ENCODE results near the gene PGBD5.

Gene PGBD5

DNA sequence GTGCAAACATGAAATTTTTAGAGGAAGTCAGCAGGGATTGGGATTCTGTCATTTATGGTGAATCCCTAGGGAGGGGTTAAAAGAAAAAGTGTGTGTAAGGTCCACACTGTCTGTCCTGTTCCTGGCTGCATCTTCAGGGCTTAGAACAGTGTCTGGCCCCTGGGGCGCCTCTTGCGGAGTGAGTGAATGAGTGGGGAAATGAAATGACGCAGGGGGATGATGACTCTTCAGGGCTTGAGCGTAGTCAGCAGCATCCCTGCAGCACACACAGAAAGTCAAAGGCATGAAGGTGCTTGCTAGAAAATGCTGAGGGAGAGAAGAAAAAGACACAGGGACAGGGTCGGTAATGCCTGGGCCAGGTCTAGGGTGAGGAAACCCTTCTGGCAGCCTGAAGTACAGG lies 57.8 kb downstream of the PGBD5 start:
- in situ Hi-C loops (cut with HindIII; ENCODE audit: low sequenced_read_pairs): no loop called here
- no peak for DNase-seq (ENCODE audit: low read depth, low spot score)
- TF ChIP-seq, protein P1, sequence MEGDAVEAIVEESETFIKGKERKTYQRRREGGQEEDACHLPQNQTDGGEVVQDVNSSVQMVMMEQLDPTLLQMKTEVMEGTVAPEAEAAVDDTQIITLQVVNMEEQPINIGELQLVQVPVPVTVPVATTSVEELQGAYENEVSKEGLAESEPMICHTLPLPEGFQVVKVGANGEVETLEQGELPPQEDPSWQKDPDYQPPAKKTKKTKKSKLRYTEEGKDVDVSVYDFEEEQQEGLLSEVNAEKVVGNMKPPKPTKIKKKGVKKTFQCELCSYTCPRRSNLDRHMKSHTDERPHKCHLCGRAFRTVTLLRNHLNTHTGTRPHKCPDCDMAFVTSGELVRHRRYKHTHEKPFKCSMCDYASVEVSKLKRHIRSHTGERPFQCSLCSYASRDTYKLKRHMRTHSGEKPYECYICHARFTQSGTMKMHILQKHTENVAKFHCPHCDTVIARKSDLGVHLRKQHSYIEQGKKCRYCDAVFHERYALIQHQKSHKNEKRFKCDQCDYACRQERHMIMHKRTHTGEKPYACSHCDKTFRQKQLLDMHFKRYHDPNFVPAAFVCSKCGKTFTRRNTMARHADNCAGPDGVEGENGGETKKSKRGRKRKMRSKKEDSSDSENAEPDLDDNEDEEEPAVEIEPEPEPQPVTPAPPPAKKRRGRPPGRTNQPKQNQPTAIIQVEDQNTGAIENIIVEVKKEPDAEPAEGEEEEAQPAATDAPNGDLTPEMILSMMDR (IDR thresholded peaks at IDR 0.05; ENCODE audit: low read depth, low read length): no peak
- no peak overlapping the region for H3K4me3 ChIP-seq (ENCODE audit: low read depth, low read length)

DNA sequence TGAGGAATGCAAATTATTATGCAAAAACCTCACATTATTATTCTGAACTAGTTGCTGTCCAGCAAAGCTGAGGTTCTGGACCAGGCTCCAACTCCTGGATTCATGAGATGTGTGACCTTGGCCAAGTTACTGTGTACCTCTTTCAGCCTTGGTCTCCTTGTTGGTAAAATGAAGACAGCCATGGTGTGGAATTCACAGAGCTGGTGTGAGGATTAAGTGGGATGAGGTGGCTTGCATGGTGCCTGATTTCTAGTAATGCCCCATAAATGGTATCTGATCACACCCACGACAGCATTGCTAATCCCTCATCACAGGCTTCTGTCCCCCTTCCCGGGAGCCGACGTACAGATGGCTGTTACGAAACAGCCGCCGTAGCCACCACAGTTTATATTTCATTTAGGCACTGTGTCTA lies 59.6 kb downstream of the PGBD5 start:
- in situ Hi-C loops (cut with HindIII; ENCODE audit: low sequenced_read_pairs): no loop called here
- TF ChIP-seq, protein P1 (IDR thresholded peaks at IDR 0.05; ENCODE audit: low read depth, low read length): no peak
- H3K4me3 ChIP-seq (ENCODE audit: low read depth, low read length): no peak overlapping the region
- no peak for DNase-seq (ENCODE audit: low read depth, low spot score)

DNA sequence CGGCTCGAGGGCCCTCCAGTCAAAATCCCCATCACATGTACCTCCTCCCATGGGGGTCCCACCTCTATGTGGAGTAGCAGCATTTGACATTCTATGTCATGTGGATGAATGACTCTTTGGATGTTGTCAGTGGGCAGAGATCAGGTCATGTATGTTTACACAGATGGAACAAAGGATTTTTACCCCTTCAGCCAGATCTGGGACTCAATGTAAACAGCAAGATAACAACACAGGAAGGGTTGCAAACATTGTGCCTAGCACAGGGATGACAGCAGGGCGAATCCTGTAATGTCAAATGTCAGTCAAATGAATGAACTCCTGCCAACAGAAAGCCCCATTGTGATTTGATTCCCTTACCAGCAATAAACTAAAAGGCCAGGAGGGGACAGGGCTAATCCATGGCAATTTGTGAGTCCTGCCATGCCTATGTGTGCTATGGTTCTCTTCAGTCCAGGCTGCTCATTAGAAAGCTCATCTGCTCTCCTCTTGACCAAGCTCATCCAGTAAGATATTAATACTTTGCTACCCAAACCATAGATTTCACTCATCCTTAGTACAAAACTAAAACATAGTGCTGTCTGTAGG lies 60.3 kb downstream of the PGBD5 start:
- no peak for DNase-seq (ENCODE audit: low read depth, low spot score)
- TF ChIP-seq, protein P1 (IDR thresholded peaks at IDR 0.05; ENCODE audit: low read depth, low read length): no peak
- in situ Hi-C loops (cut with HindIII; ENCODE audit: low sequenced_read_pairs): no loop called here
- H3K4me3 ChIP-seq (ENCODE audit: low read depth, low read length): no peak overlapping the region

DNA sequence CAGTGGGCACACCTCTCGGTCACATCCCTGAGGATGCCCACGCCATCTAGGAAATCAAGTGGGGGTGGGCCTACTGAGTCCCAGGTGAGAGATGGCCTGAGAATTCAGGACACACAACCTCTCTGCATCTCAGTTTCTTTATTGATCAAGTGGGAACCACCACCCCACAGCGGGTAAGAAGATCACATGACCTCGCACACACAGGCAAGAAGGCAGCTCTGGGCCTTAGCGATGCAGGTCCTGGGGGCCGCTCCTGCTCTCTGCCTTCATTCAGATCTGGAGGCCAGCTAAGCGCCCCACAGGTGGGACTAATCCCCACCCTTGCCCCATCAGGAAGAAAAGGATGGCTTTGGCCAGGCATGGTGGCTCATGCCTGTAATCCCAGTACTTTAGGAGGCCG lies 63.2 kb downstream of the PGBD5 start:
- no peak overlapping the region for H3K4me3 ChIP-seq (ENCODE audit: low read depth, low read length)
- DNase-seq (ENCODE audit: low read depth, low spot score): no peak
- in situ Hi-C loops (cut with HindIII; ENCODE audit: low sequenced_read_pairs): no loop called here
- TF ChIP-seq, protein P1 (IDR thresholded peaks at IDR 0.05; ENCODE audit: low read depth, low read length): no peak

DNA sequence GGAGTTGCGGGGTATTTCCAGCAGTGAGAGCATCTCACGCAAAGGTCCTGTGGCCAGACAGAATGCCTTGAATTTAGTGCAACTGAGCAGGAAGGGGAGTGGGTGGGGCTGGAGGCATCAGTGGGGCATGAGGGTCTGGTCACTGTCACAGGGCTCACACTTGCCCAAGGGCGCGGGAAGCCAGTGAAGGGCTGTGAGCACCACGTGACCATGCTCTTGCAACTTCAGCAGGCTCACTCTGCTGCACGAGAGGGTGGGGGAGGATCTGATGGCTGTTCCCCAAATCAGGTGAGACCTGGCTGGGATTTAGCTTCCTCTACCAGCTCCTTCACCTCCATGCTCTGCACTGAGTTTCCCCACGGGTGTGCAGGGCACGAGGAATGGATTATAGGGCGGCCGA lies 64.2 kb downstream of the PGBD5 start:
- H3K4me3 ChIP-seq (ENCODE audit: low read depth, low read length): no peak overlapping the region
- DNase-seq (ENCODE audit: low read depth, low spot score): no peak

DNA sequence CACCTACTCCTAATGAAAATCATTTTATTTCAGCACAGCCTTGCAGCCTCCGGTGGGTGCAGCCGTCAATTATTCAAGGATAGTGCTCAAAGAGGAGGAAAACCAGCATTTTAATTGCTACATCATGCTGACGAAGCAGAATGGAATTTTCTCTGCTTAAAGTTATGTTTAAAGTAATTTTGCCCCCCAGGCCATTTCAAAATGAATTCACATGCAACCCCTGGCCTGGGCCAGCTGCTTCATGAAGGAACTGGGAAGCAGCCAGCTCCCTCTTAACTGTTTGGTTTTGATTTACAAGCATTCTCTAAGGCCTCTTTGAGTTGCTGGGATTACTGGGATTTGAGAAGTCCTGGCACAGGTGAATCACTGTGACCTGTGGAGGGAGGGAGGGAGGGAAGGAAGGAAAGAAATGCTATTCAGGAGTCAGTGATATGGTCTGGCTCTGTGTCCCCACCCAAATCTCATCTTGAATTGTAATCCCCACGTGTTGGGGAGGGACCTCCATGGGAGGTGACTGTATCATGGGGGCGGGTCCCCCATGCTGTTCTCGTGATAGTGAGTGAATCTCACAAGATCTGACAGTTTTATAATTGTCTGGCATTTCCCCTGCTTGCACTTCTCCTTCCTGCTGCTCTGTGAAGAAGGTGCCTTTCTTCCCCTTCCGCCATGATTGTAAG lies 66.0 kb downstream of the PGBD5 start:
- no peak overlapping the region for H3K4me3 ChIP-seq (ENCODE audit: low read depth, low read length)
- TF ChIP-seq, protein P1 (IDR thresholded peaks at IDR 0.05; ENCODE audit: low read depth, low read length): no peak
- DNase-seq (ENCODE audit: low read depth, low spot score): peak; percentile 22
- in situ Hi-C loops (cut with HindIII; ENCODE audit: low sequenced_read_pairs): no loop called here

More for the DNA sequence above, 64.2 kb downstream of the PGBD5 start:
- in situ Hi-C loops (cut with HindIII; ENCODE audit: low sequenced_read_pairs): no loop called here
- TF ChIP-seq, protein P1 (IDR thresholded peaks at IDR 0.05; ENCODE audit: low read depth, low read length): no peak

Measured in astrocyte of the spinal cord (primary cell).